VCaP (cell line): ENCODE results near the gene KIAA1210.

ENCODE experiments used
- H3K27ac ChIP-seq: fragments of 450-650 bp; 2 replicates; pipeline ENCODE4 v1.5.1; 2017
- TF ChIP-seq, protein P1 (sequence below): fragments of 450-650 bp; conservative IDR thresholded peaks from 2 replicates; pipeline ENCODE4 v1.5.1; 2017; ENCODE audit warnings: mild to moderate bottlenecking, moderate library complexity

KIAA1210 gene

GRCh38 chrX:119075270-119076025 lies 52.2 kb downstream of the KIAA1210 start:
- no peak overlapping the region for H3K27ac ChIP-seq

DNA sequence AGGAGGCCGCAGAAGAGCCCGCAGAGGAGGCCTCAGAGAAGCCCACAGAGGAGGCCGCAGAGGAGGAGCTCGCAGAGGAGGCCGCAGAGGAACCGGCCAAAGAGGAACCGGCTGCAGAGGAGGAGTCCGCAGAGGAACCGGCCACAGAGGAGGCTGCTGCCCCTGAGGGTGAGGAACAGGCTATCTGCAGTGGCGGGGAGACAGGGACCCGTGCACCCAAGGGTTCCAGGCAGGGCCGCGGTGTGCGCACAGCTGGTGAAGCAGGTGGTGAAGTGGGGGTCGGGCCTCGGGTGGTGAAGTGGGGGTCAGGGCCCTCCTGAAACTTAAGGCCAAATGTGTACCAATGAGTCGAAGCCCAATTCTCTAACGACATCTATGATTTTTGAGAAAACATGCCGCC lies 53.7 kb downstream of the KIAA1210 start:
- TF ChIP-seq, protein P1, sequence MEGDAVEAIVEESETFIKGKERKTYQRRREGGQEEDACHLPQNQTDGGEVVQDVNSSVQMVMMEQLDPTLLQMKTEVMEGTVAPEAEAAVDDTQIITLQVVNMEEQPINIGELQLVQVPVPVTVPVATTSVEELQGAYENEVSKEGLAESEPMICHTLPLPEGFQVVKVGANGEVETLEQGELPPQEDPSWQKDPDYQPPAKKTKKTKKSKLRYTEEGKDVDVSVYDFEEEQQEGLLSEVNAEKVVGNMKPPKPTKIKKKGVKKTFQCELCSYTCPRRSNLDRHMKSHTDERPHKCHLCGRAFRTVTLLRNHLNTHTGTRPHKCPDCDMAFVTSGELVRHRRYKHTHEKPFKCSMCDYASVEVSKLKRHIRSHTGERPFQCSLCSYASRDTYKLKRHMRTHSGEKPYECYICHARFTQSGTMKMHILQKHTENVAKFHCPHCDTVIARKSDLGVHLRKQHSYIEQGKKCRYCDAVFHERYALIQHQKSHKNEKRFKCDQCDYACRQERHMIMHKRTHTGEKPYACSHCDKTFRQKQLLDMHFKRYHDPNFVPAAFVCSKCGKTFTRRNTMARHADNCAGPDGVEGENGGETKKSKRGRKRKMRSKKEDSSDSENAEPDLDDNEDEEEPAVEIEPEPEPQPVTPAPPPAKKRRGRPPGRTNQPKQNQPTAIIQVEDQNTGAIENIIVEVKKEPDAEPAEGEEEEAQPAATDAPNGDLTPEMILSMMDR = no peak
- H3K27ac ChIP-seq = no peak overlapping the region

More at GRCh38 chrX:119075270-119076025, 52.2 kb downstream of the KIAA1210 start:
- TF ChIP-seq, protein P1 = no peak

- H3K27ac ChIP-seq = no peak overlapping the region
- TF ChIP-seq, protein P1 = no peak
These were observed 54.3 kb downstream of the KIAA1210 start for GRCh38 chrX:119073200-119073905.

- TF ChIP-seq, protein P1 = no peak
- H3K27ac ChIP-seq = no peak within 1 kb of the TSS
These were observed 54.9 kb downstream of the KIAA1210 start, which contains the start of gene CT47C1 for GRCh38 chrX:119072744-119073143. Gene CT47C1, plus strand, starts transcription at chrX:119072993. Its CDS starts 233 bp downstream, at chrX:119073226.

- no peak overlapping the region for H3K27ac ChIP-seq
- TF ChIP-seq, protein P1 = no peak
These were observed 56.2 kb downstream of the KIAA1210 start for GRCh38 chrX:119071381-119071780.

DNA sequence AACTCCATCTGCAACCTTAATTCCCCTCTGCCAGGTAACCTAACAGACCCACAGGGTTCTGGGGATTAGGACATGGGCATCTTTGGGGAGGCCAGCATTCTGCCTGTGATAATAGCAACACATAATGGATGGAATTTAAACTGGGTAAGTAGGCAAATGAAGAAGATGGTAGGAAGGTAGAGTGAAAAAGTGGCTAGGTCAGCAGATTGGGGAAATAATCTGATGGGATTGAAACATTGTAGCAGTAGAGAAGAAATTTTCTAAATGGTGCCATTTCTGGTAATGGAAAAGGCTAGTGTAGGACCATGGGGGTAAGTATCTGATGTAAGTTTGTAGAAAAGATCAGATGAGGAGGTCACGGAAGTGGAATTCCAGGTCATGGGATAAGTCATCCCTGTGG lies 57.9 kb downstream of the KIAA1210 start:
- H3K27ac ChIP-seq = no peak overlapping the region
- TF ChIP-seq, protein P1 = no peak

DNA sequence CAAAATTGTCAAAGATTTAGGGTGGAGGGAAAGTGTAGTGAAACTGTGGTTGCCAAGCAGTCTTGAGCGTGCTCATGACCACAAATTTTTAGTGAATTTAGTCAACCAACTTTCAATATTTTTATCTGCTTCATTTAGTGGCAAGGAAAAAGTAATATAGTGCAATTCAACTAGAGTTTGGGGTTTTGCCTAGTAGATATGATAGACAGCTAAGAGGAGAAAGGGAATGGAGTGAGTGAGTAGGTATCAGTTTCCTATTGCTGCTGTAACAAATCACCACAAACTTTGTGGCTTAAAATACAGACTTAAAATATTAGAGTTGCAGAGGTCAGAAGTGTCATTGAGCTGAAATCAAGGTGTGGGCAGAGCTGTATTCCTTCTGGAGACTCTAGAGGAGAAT lies 58.5 kb downstream of the KIAA1210 start:
- TF ChIP-seq, protein P1 = no peak
- no peak overlapping the region for H3K27ac ChIP-seq
